HCT116 (cell line): ENCODE data around the gene TSSK6.

Experiments used
- CEBPB ChIP-seq: IDR thresholded peaks from 2 replicates; pipeline ENCODE4 v1.6.1; 2012; ENCODE audit warnings: low read depth
- CTCF ChIP-seq, 3 experiments: fragments of 200-600 bp in 1 of 3; sonication (generic) in 1 of 3; IDR thresholded peaks in 2 of 3; conservative IDR thresholded peaks in 1 of 3; 2 replicates each; pipeline ENCODE4 v1.5.1; 2012 to 2017; ENCODE audit warnings: low read depth in 2 of 3, low read length in 2 of 3, antibody characterized with exemption in 1 of 3, borderline replicate concordance in 1 of 3, control low read depth in 1 of 3, mild to moderate bottlenecking in 1 of 3, mixed read lengths in 1 of 3, mixed run types in 1 of 3, moderate library complexity in 1 of 3; ENCODE audit not compliant: insufficient read depth in 1 of 3
- MAX ChIP-seq: IDR thresholded peaks from 2 replicates; pipeline ENCODE4 v1.6.1; 2012
- POLR2A ChIP-seq: IDR thresholded peaks from 2 replicates; pipeline ENCODE4 v1.7.0; 2011; ENCODE audit warnings: borderline replicate concordance; ENCODE audit not compliant: insufficient read depth, insufficient read length; ENCODE audit errors: extremely low read depth
- RAD21 ChIP-seq: IDR thresholded peaks from 2 replicates; pipeline ENCODE4 v1.6.1; 2012; ENCODE audit warnings: low read depth, mild to moderate bottlenecking
- SIN3A ChIP-seq: IDR thresholded peaks from 2 replicates; pipeline ENCODE4 v1.6.1; 2012; ENCODE audit warnings: low read depth
- TCF7L2 ChIP-seq: IDR thresholded peaks from 2 replicates; pipeline ENCODE4 v1.7.0; 2011; ENCODE audit warnings: borderline replicate concordance, inconsistent platforms; ENCODE audit not compliant: insufficient read depth, insufficient read length; ENCODE audit errors: extremely low read depth
- ZFX ChIP-seq: fragments of 450-650 bp; IDR thresholded peaks from 2 replicates; pipeline ENCODE4 v1.6.1; 2017

GRCh38 chr19:19470579-19470978 lies 44.8 kb downstream of the TSSK6 start:
- TF ChIP-seq CTCF (IDR thresholded peaks at IDR 0.05 in 2 of 3, conservative IDR thresholded peaks at IDR 0.05 in 1 of 3; ENCODE audit: borderline replicate concordance in 1 of 3, insufficient read depth in 1 of 3, low read depth in 2 of 3, low read length in 2 of 3) (no peak), TCF7L2 (no peak), RAD21 (no peak), POLR2A (no peak), ZFX (no peak), SIN3A (no peak), CEBPB (no peak), MAX (no peak)
